Measurements from ENCODE around the gene OR4C6.

The OR4C6 gene

GRCh38 chr11:55661901-55662300 is at the start of gene OR4C6:
Gene OR4C6 (plus strand): TSS chr11:55662201. CDS start chr11:55665167, 2,966 bp downstream.
- no peak for DNase-seq

DNA sequence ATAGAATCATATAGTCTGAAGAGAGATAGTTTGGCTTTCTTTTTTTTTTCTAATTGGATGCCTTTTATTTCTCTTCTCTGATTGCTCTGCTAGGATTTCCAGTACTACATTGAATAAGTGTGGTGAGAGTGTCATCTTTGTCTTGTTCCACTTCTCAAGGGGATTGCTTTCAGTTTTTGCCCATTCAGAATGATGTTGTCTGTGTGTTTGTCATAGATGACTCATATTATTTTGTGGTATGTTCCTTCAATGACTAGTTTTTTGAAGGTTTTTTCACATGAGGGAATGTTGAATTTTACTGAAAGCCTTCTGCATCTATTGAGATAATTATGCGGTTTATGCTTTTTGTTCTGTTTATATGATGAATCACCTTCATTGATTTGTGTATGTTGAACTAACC is 37.5 kb upstream of the OR4C6 start:
- no peak for DNase-seq

- DNase-seq = no peak
Measured at GRCh38 chr11:55634813-55635212, 27.2 kb upstream of the OR4C6 start, which contains the start of gene OR4P4. Gene OR4P4 (plus strand): TSS chr11:55635113.

GRCh38 chr11:55648027-55648426 is 14.0 kb upstream of the OR4C6 start, which contains the start of gene OR4S2:
Gene OR4S2 (plus strand): TSS chr11:55648327. CDS start chr11:55650904, 2,577 bp downstream.
- no peak for DNase-seq

DNA sequence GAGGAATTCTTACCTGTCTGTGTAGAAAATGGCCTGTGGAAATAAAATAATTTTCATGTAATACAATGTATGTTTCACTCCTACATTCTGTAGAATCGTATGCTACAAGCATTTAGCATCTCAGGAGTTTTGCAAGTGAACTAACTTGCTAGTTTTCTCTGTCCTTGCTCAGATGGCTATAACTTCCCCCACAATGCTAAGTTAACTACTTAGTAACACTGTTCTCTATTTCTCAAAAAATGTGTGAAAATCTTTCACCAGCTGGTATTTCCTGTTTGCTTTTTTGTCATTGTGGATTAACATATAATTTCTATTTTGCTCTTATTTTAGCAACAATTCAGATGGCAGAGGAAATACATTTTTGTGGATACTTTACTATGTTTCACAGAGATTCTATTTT is 9.4 kb upstream of the OR4C6 start:
- DNase-seq = no peak

DNA sequence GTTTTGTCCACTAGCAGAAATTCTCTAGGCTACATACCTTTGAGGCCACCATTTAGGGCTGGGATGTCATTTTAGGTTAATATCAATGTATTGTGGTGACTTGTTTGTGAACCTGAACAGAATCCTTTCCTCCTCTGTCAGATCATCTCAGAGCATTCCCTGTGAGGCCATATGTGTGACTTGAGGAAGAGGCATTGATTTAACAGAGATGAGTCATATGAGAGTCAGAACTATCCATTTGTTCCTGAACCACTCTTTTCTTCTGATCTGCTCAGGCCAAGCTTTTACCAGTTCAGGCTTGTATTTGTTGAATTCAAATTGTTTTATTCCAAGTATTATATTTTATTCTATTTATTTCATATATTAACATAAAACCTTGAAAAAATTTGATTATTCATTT is 6.9 kb upstream of the OR4C6 start:
- DNase-seq = no peak

DNA sequence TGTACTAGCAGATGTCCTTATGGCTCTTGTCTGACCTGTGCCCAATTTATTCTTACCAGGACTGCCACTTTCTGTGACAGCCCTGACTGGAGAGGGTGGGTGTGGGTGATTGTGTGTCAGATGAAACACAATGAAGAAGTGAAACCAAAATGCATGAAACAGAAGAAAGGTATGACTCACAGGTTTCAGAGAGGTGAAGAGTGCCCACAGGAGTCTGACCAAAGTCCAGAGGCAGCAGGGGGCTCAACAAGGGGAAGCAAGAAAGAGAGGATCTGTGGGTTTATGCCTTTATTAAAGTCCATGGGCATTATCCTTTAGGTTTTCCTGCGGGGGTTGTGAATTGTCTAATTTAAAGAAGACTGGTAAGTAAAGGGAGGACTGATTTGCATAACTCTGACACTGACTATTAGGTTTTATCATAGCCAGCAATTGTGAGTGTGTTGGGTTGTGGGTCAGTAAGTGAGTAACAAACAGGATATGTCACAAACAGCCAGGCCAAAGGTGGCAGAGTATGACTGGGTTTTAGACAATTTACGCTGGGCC is 3.9 kb upstream of the OR4C6 start:
- no peak for DNase-seq

DNA sequence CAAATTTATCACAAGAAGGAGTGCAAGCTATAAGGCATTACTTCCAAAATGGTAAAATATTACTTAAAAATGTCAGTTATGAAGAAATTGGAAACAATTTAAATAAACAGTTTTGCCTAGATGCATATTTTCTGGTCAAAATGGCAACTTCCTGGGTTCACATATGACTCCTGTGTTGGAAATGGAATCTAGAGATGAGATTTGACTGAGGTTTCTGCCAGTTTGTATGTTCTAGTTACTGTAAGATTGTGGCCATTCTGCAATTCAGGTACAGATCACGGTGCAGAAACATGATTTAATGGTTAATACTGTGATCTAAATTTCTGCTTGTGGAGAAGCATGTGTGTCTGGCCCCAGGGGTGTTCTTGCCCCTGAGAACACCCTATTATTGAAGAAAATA is 3.4 kb upstream of the OR4C6 start:
- DNase-seq = no peak

DNA sequence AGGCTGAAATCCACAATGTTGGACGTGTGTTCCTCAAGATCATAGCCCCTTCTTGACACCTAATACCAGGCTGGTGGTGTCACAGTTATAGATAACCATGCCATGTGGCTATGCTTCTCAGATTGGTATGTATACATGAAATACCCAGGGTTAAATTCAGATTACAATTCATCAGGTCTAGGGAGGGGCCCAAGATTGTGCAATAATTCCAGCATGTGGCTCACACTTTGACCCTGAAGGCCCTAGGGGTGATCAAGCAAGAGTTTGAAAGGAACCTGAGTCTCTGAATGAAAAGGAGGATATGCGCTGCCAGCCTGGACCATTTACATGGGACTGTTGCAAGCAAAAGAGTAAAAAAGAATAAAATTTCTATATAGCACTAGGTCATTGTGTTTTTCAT is 7.4 kb downstream of the OR4C6 start:
- no peak for DNase-seq

- no peak for DNase-seq
Measured at GRCh38 chr11:55673860-55674259, 11.9 kb downstream of the OR4C6 start.

- no peak for DNase-seq
Measured at GRCh38 chr11:55697817-55698216, 35.8 kb downstream of the OR4C6 start.

GRCh38 chr11:55701429-55701828 is 39.4 kb downstream of the OR4C6 start:
- no peak for DNase-seq

GRCh38 chr11:55707029-55707428 is 45.0 kb downstream of the OR4C6 start:
- no peak for DNase-seq

DNA sequence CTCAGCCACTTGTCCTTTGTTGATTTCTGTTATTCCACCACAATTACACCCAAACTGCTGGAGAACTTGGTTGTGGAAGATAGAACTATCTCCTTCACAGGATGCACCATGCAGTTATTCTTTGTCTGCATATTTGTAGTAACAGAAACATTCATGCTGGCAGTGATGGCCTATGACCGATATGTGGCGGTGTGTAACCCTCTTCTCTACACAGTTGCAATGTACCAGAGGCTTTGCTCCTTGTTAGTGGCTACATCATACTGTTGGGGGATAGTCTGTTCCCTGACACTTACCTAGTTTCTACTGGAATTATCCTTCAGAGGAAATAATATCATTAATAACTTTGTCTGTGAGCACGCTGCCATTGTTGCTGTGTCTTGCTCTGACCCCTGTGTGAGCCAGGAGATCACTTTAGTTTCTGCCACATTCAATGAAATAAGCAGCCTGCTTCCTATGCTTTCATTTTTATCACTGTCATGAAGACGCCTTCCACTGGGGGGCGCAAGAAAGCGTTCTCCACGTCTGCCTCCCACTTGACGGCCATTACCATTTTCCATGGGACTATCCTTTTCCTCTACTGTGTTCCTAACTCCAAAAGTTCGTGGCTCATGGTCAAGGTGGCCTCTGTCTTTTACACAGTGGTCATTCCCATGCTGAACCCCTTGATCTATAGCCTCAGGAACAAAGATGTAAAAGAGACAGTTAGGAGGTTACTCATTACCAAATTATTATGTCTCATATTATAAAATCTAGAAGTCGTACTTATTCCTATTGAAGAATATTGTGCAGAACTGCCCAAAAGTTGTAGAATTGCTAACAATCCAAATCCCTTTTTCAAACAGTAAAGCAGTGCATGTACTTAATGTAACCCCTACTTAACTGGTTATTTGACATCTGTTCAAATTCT is 53.2 kb downstream of the OR4C6 start:
- DNase-seq = no peak
